H9 (cell line): ENCODE measurements around the gene CYP2B6. TPM values are rescaled to one million over a fixed set of nuclear protein-coding genes. Genes with fewer than 3 reads are reported as not detected.

Experiments used
- DNase-seq: peaks from one replicate; pipeline ENCODE4 v3.0.0-alpha.2; 2017
- H2AFZ ChIP-seq: one replicate; pipeline ENCODE4 v1.6.1; 2013; ENCODE audit warnings: mild to moderate bottlenecking, low read length, control low read depth, moderate library complexity
- H2AK5ac ChIP-seq: 2 replicates; pipeline ENCODE4 v1.6.1; 2013; ENCODE audit warnings: low read length, control low read depth, mixed read lengths; ENCODE audit not compliant: insufficient read length
- H2BK120ac ChIP-seq: one replicate; pipeline ENCODE4 v1.6.1; 2013; ENCODE audit warnings: low read depth, mild to moderate bottlenecking, low read length, control low read depth, inconsistent platforms; ENCODE audit not compliant: poor library complexity, severe bottlenecking
- H2BK12ac ChIP-seq: 2 replicates; pipeline ENCODE4 v1.6.1; 2013; ENCODE audit warnings: low read length, control low read depth, mixed read lengths, low read depth; ENCODE audit not compliant: insufficient read length
- H2BK15ac ChIP-seq: 2 replicates; pipeline ENCODE4 v1.6.1; 2013; ENCODE audit warnings: low read depth, low read length, control low read depth
- H2BK20ac ChIP-seq: one replicate; pipeline ENCODE4 v1.6.1; 2013; ENCODE audit warnings: low read depth, mild to moderate bottlenecking, low read length, control low read depth, inconsistent platforms; ENCODE audit not compliant: poor library complexity, severe bottlenecking
- H2BK5ac ChIP-seq: 2 replicates; pipeline ENCODE4 v1.6.1; 2013; ENCODE audit warnings: low read length, control low read depth, mixed read lengths; ENCODE audit not compliant: insufficient read length
- H3K14ac ChIP-seq: 2 replicates; pipeline ENCODE4 v1.6.1; 2013; ENCODE audit warnings: low read length, control low read depth; ENCODE audit not compliant: insufficient read depth
- H3K18ac ChIP-seq: 2 replicates; pipeline ENCODE4 v1.6.1; 2013; ENCODE audit warnings: low read depth, mild to moderate bottlenecking, mixed read lengths, low read length, control low read depth; ENCODE audit not compliant: insufficient read length
- H3K23ac ChIP-seq: 2 replicates; pipeline ENCODE4 v1.6.1; 2013; ENCODE audit warnings: low read length, control low read depth, mixed read lengths, low read depth; ENCODE audit not compliant: insufficient read length
- H3K23me2 ChIP-seq: 2 replicates; pipeline ENCODE4 v1.6.1; 2013; ENCODE audit warnings: low read depth, mild to moderate bottlenecking, mixed read lengths, low read length, control low read depth; ENCODE audit not compliant: insufficient read length, poor library complexity, severe bottlenecking
- H3K27ac ChIP-seq: 2 replicates; pipeline ENCODE4 v1.5.1; 2013; ENCODE audit warnings: low read length, control low read depth, mixed read lengths, low read depth; ENCODE audit not compliant: insufficient read length
- H3K27me3 ChIP-seq: 2 replicates; pipeline ENCODE4 v1.6.1; 2013; ENCODE audit warnings: low read length, control low read depth, inconsistent platforms; ENCODE audit not compliant: insufficient read depth
- H3K4ac ChIP-seq: 2 replicates; pipeline ENCODE4 v1.6.1; 2013; ENCODE audit warnings: low read depth, mild to moderate bottlenecking, control low read depth, inconsistent platforms, low read length, moderate library complexity
- H3K4me1 ChIP-seq: 2 replicates; pipeline ENCODE4 v1.6.1; 2013; ENCODE audit warnings: low read length, control low read depth, inconsistent platforms; ENCODE audit not compliant: insufficient read depth
- H3K4me2 ChIP-seq: 2 replicates; pipeline ENCODE4 v1.6.1; 2013; ENCODE audit warnings: low read length, control low read depth, mixed read lengths; ENCODE audit not compliant: insufficient read length, insufficient read depth
- H3K56ac ChIP-seq: 2 replicates; pipeline ENCODE4 v1.6.1; 2013; ENCODE audit warnings: low read depth, mild to moderate bottlenecking, mixed read lengths, low read length, control low read depth; ENCODE audit not compliant: insufficient read length
- H3K79me1 ChIP-seq: 2 replicates; pipeline ENCODE4 v1.6.1; 2013; ENCODE audit warnings: low read depth, mild to moderate bottlenecking, moderate library complexity, low read length, control low read depth, inconsistent platforms; ENCODE audit not compliant: insufficient read depth, poor library complexity, severe bottlenecking
- H3K79me2 ChIP-seq: 2 replicates; pipeline ENCODE4 v1.6.1; 2013; ENCODE audit warnings: low read length, control low read depth, inconsistent platforms; ENCODE audit not compliant: insufficient read depth
- H3K9ac ChIP-seq: 2 replicates; pipeline ENCODE4 v1.6.1; 2013; ENCODE audit warnings: low read length, control low read depth, mixed read lengths; ENCODE audit not compliant: insufficient read length; ENCODE audit errors: extremely low read depth
- H3K9me3 ChIP-seq: one replicate; pipeline ENCODE4 v1.6.1; 2013; ENCODE audit warnings: low read depth, low read length, inconsistent platforms; ENCODE audit not compliant: control insufficient read depth
- H3T11ph ChIP-seq: one replicate; pipeline ENCODE4 v1.6.1; 2013; ENCODE audit warnings: mild to moderate bottlenecking, low read length, control low read depth, inconsistent platforms
- H4K20me1 ChIP-seq: one replicate; pipeline ENCODE4 v1.6.1; 2013; ENCODE audit not compliant: control insufficient read depth, insufficient read length, insufficient read depth
- H4K5ac ChIP-seq: 2 replicates; pipeline ENCODE4 v1.6.1; 2013; ENCODE audit warnings: low read depth, mild to moderate bottlenecking, mixed read lengths, low read length, control low read depth; ENCODE audit not compliant: insufficient read length
- H4K8ac ChIP-seq: replicated peaks from 2 replicates; pipeline ENCODE4 v1.6.1; 2013; ENCODE audit warnings: low read length, control low read depth, mixed read lengths, low read depth; ENCODE audit not compliant: insufficient read length
- H4K91ac ChIP-seq: 2 replicates; pipeline ENCODE4 v1.6.1; 2013; ENCODE audit warnings: low read depth, mild to moderate bottlenecking, moderate library complexity, mixed read lengths, low read length, control low read depth; ENCODE audit not compliant: insufficient read length
- H3K27ac Mint-ChIP-seq, 3 experiments: 2 replicates in 2 of 3; 3 replicates in 1 of 3; pipeline ENCODE4 v1.8.0; 2020 to 2021; ENCODE audit warnings: mixed read lengths in 3 of 3, mild to moderate bottlenecking in 1 of 3, moderate library complexity in 1 of 3
- H3K27me3 Mint-ChIP-seq: 2 replicates; pipeline ENCODE4 v1.8.0; 2021; ENCODE audit warnings: low read depth, mild to moderate bottlenecking, moderate library complexity, mixed read lengths
- H3K36me3 Mint-ChIP-seq, 3 experiments: 2 replicates in 2 of 3; 3 replicates in 1 of 3; pipeline ENCODE4 v1.8.0; 2020 to 2021; ENCODE audit warnings: low read depth in 3 of 3, mixed read lengths in 3 of 3; ENCODE audit not compliant: insufficient read depth in 1 of 3
- H3K4me1 Mint-ChIP-seq, 2 experiments: 2 replicates each; pipeline ENCODE4 v1.8.0; 2020; ENCODE audit warnings: mixed read lengths in 2 of 2
- H3K4me3 Mint-ChIP-seq, 2 experiments: 2 replicates in 1 of 2; 3 replicates in 1 of 2; pipeline ENCODE4 v1.8.0; 2020 to 2021; ENCODE audit warnings: mild to moderate bottlenecking in 2 of 2, mixed read lengths in 2 of 2, moderate library complexity in 1 of 2
- H3K9me3 Mint-ChIP-seq, 2 experiments: 2 replicates in 1 of 2; 3 replicates in 1 of 2; pipeline ENCODE4 v1.8.0; 2020; ENCODE audit warnings: mild to moderate bottlenecking in 2 of 2, mixed read lengths in 2 of 2, moderate library complexity in 1 of 2
- CTCF ChIP-seq: fragments of 200-600 bp; sonication (generic); conservative IDR thresholded peaks from 3 replicates; pipeline ENCODE4 v1.8.0; 2021; ENCODE audit warnings: antibody characterized with exemption, mild to moderate bottlenecking
- whole genome bisulfite sequencing: extraction: QIAGEN DNeasy Blood & Tissue Kit; methylation state at CpG from one replicate; pipeline ENCODE4 v1.1.7; 2013; ENCODE audit warnings: missing lambda C conversion rate, low lambda C conversion rate, mixed read lengths; ENCODE audit not compliant: insufficient read length; ENCODE audit errors: extremely low coverage; 5-methylcytosine and 5-hydroxymethylcytosine counted together
- total RNA-seq: library from RNA; stranded (reverse); gene quantifications from 2 replicates; pipeline ENCODE4 v1.2.1, GENCODE V29; 2021

CYP2B6 gene
- total RNA-seq, 1 experiment from 2014 or later: 3.0 TPM

GRCh38 chr19:40959338-40959737, 31.7 kb upstream of the CYP2B6 start:
- Histone ChIP-seq H3K79me2 (no peaks in the 10 kb centered on the region), H3K27me3 (no peaks in the 10 kb centered on the region), H2BK5ac (no peak overlapping the region), H4K20me1 (no peaks in the 10 kb centered on the region), H2BK15ac (no peak overlapping the region), H4K5ac (no peak overlapping the region), H2AFZ (no peak overlapping the region), H4K8ac (no peak overlapping the region), H3K18ac (no peak overlapping the region), H3K23me2 (no peaks in the 10 kb centered on the region), H3K9me3 (peaks cover 17% of the 10 kb centered on the region), H2BK12ac (no peak overlapping the region), H3K56ac (no peak overlapping the region), H3K23ac (no peak overlapping the region), H3K9ac (no peak overlapping the region), H3K4me1 (no peaks in the 10 kb centered on the region), H4K91ac (no peak overlapping the region), H3T11ph (no peak overlapping the region), H3K4ac (no peak overlapping the region), H3K14ac (no peak overlapping the region), H3K27ac (no peak overlapping the region), H2AK5ac (no peak overlapping the region), H3K4me2 (no peak overlapping the region), H2BK120ac (no peak overlapping the region), H3K79me1 (no peaks in the 10 kb centered on the region), H2BK20ac (no peak overlapping the region)
- no peak for TF ChIP-seq CTCF
- no CpG with 5 or more reads among the region's 1 CpG for WGBS
- Mint-ChIP-seq H3K9me3 (peaks cover 22 to 24% of the 10 kb centered on the region in 2 experiments), H3K4me1 (no peaks in the 10 kb centered on the region), H3K4me3 (no peak overlapping the region), H3K27me3 (peaks cover 7% of the 10 kb centered on the region), H3K27ac (no peak overlapping the region), H3K36me3 (peaks cover 8% of the 10 kb centered on the region in 3 experiments)
- no peak for DNase-seq
